GM23338 (cell line): ENCODE results near the gene SLIT1.
A peak's percentile ranks its signal among the peaks of the same experiment; 100 is the strongest.

Experiments used
- CREB1 ChIP-seq: fragments of 250-450 bp; sonication (Bioruptor Pico); IDR thresholded peaks from 2 replicates; pipeline ENCODE4 v1.5.0; 2020; ENCODE audit warnings: low read depth, mild to moderate bottlenecking, moderate library complexity
- CTCF ChIP-seq, 2 experiments: fragments of 200-600 bp in 1 of 2; sonication (generic) in 1 of 2; conservative IDR thresholded peaks; 2 replicates each; pipeline versions ENCODE4 v1.5.1 to v1.6.1; 2016 to 2017; ENCODE audit warnings: antibody characterized with exemption in 2 of 2, low read depth in 2 of 2, mild to moderate bottlenecking in 2 of 2, moderate library complexity in 1 of 2
- EZH2 ChIP-seq: fragments of 200-600 bp; sonication (generic); IDR thresholded peaks from one replicate; pipeline ENCODE4 v1.8.0; 2017; ENCODE audit warnings: antibody characterized with exemption, mild to moderate bottlenecking, low read depth; ENCODE audit not compliant: unreplicated experiment
- EZH2phosphoT487 ChIP-seq: fragments of 200-600 bp; sonication (generic); IDR thresholded peaks from one replicate; pipeline ENCODE4 v1.8.1; 2018; ENCODE audit warnings: antibody characterized with exemption; ENCODE audit not compliant: unreplicated experiment
- JUNB ChIP-seq: IDR thresholded peaks from one replicate; pipeline ENCODE4 v1.6.1; 2016; ENCODE audit warnings: antibody characterized with exemption; ENCODE audit not compliant: unreplicated experiment
- POLR2AphosphoS5 ChIP-seq: IDR thresholded peaks from 2 replicates; pipeline ENCODE4 v1.6.1; 2016; ENCODE audit warnings: antibody characterized with exemption, low read depth
- REST ChIP-seq: IDR thresholded peaks from one replicate; pipeline ENCODE4 v1.6.1; 2018; ENCODE audit warnings: antibody characterized with exemption; ENCODE audit not compliant: unreplicated experiment
- ZNF331 ChIP-seq: fragments of 250-450 bp; sonication (Bioruptor Pico); IDR thresholded peaks from 2 replicates; pipeline ENCODE4 v1.5.0; 2020; ENCODE audit warnings: low read depth, mild to moderate bottlenecking, moderate library complexity

- TF ChIP-seq CTCF (conservative IDR thresholded peaks at IDR 0.05; ENCODE audit: low read depth in 2 of 2) (peak in 1 of 2 experiments; percentile 12; a peak in 1 of 4 replicates), CREB1 (CRISPR knock-in tag) (no peak), EZH2phosphoT487 (no peak), POLR2AphosphoS5 (no peak), REST (no peak), JUNB (no peak), ZNF331 (no peak), EZH2 (no peak)
These were observed 203.4 kb downstream of the SLIT1 start for GRCh38 chr10:96982149-96982930.
